GM12875 (cell line): ENCODE measurements around the gene CCDC88C.
A peak's percentile ranks its signal among the peaks of the same experiment; 100 is the strongest.
"Not testable (repeated sequence)": the region's sequence is repeated elsewhere in the genome, so short reads cannot be mapped to it uniquely, and the experiment has no call there.

Experiments
- H3K4me3 ChIP-seq: one replicate; pipeline ENCODE4 v1.5.1; 2011; ENCODE audit warnings: low read depth, low read length, control low read depth
- TF ChIP-seq, protein P1 (sequence below): IDR thresholded peaks from 2 replicates; pipeline ENCODE4 v1.5.1; 2011; ENCODE audit warnings: low read depth, mild to moderate bottlenecking, control low read depth, inconsistent platforms, low read length, moderate library complexity, borderline replicate concordance; ENCODE audit not compliant: insufficient read depth

The CCDC88C gene

GRCh38 chr14:91415794-91416743, 1.6 kb downstream of the CCDC88C start:
- TF ChIP-seq, protein P1, sequence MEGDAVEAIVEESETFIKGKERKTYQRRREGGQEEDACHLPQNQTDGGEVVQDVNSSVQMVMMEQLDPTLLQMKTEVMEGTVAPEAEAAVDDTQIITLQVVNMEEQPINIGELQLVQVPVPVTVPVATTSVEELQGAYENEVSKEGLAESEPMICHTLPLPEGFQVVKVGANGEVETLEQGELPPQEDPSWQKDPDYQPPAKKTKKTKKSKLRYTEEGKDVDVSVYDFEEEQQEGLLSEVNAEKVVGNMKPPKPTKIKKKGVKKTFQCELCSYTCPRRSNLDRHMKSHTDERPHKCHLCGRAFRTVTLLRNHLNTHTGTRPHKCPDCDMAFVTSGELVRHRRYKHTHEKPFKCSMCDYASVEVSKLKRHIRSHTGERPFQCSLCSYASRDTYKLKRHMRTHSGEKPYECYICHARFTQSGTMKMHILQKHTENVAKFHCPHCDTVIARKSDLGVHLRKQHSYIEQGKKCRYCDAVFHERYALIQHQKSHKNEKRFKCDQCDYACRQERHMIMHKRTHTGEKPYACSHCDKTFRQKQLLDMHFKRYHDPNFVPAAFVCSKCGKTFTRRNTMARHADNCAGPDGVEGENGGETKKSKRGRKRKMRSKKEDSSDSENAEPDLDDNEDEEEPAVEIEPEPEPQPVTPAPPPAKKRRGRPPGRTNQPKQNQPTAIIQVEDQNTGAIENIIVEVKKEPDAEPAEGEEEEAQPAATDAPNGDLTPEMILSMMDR = no peak

DNA sequence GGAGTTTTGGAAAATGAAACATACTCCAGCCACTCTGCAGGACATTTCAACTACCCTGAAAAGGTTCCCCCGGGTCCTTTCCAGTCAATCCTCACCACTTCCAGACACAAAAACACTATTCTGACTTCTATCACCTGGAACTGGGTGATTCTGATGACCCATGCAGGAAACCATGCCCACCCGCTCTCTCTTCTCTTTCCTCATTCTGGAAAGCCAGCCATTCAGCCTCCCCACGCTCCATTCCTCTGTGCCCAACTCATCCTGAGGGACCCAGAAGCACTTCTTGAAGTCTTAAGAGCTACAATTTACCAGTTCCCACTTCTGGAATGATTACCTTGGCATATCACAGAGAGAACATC, 3.2 kb downstream of the CCDC88C start:
- TF ChIP-seq, protein P1 = no peak
- H3K4me3 ChIP-seq = peak overlapping the region; percentile 52

More at GRCh38 chr14:91415794-91416743, 1.6 kb downstream of the CCDC88C start:
- peak overlapping the region; percentile 93 for H3K4me3 ChIP-seq

GRCh38 chr14:91413547-91414474, 3.8 kb downstream of the CCDC88C start:
- no peak overlapping the region for H3K4me3 ChIP-seq
- TF ChIP-seq, protein P1 = no peak

DNA sequence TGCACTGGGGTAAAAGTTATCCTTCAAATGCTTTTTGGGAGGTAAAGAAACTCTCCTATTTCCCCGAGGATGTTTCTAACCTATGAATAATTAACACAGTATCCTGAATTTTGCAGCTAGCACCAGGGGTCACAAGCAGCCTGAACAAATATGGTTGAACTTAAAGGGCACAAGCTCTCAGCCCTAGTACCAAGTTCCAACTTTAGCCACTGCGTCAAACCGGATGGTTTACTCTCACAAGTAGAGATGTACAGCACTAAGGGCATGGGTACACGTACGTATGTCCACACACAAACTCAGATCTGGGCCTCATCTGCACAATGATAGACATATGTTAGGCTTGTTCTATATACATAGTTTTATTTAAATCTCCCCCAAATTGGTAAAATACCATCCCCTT, 4.7 kb downstream of the CCDC88C start:
- no peak overlapping the region for H3K4me3 ChIP-seq
- TF ChIP-seq, protein P1 = no peak

DNA sequence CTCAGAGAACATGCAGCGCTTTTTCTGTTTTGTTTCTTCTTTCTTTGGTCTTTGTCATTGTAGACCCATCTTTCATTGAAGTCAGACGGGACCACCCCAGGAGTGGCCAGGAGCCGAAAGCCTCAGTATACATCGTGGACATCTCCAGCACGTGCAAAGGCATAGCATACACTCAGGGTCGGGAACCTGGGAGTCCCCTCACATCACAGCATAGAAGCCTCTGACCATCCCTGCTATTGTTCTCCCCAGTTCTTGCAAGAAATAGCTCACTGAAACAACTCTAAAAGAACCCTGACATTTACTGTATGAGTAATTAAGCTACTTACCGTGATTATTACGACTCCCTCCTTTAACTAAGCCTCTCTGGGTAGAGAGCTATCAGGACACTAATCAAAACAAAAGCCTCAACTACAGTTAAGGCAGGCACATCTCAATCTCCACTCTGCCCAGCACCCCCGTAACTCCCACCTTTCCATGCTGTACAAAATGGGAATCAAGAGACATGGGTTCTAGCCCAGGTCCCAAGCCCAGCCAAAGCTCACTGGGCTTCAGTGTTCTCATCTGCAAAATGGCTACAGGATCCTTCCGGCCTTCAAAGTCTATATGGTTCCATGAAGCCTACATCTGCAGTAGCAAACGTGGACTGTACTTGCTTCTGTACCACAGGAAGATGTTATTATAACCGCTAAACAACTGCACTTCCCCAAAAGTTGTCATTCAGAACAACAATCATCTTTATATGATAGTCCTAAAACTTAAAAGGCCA, 6.7 kb downstream of the CCDC88C start:
- TF ChIP-seq, protein P1 = no peak
- H3K4me3 ChIP-seq = peak overlapping the region; percentile 21

DNA sequence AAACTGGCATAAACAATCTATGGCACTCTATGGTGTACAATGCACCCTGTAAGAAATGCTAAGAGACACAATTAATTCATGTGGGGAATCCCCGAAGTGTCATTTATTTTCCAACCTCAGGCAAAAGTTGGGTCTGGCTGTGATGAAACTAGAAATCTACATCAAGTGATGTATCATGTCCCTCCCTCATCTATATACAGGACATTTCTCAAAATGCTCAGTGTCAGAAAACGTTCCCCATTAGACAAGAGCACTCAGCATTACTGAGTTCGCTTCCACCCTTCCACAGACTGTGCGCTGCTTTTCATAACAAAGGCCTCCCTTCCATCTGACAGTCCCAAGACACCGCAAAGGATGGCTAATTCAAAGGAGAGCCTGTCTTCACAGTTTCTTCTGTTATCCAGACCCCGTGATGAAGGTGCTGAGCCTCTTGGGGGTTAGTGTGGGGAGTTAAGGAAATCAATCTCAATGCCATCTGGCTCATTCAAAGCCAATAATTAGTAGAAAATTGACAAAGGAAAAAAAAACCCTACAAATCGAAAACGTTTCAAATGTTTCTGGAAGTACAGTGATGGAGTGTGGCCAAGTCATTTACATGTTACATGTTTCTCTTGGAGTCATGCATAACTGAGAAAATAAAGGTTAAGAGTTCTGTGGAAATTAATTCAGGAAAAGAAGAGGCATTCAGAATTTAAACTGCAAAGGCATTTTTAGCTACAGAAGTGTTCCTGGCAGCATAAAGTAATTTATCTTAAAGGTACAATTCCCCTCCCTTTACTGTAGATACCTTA, 7.5 kb downstream of the CCDC88C start:
- TF ChIP-seq, protein P1 = no peak
- H3K4me3 ChIP-seq = peak overlapping the region; percentile 11

GRCh38 chr14:91409240-91409639, 8.4 kb downstream of the CCDC88C start:
- H3K4me3 ChIP-seq = not testable (repeated sequence)
